BE2C (cell line): Measurements from ENCODE around the gene ASS1.

Source experiments
- DNase-seq: peaks from one replicate; pipeline ENCODE4 v3.0.0-alpha.2; 2020
- H3K27me3 ChIP-seq: fragments of 250-450 bp; sonication (Bioruptor Pico); 2 replicates; pipeline ENCODE4 v1.5.1; 2020; ENCODE audit warnings: mild to moderate bottlenecking
- H3K36me3 ChIP-seq: fragments of 250-450 bp; sonication (Bioruptor Pico); 2 replicates; pipeline ENCODE4 v1.5.1; 2020; ENCODE audit warnings: mild to moderate bottlenecking
- H3K4me1 ChIP-seq: fragments of 250-450 bp; sonication (Bioruptor Pico); 2 replicates; pipeline ENCODE4 v1.5.1; 2020
- H3K4me3 ChIP-seq: 2 replicates; pipeline ENCODE4 v1.5.1; 2011; ENCODE audit warnings: low read depth, low read length
- H3K9me3 ChIP-seq: fragments of 250-450 bp; sonication (Bioruptor Pico); 2 replicates; pipeline ENCODE4 v1.5.1; 2020
- CTCF ChIP-seq: IDR thresholded peaks from 2 replicates; pipeline ENCODE4 v1.5.1; 2012; ENCODE audit warnings: mild to moderate bottlenecking, low read depth, low read length

The ASS1 gene

GRCh38 chr9:130549093-130549735, 104.5 kb downstream of the ASS1 start:
- no peaks in the 10 kb centered on the region for H3K4me1 ChIP-seq
- H3K27me3 ChIP-seq, result no peaks in the 10 kb centered on the region
- no peak for TF ChIP-seq CTCF
- DNase-seq, result no peak
- no peaks in the 10 kb centered on the region; the same call in 1 of the 2 replicates for H3K9me3 ChIP-seq
- H3K4me3 ChIP-seq, result no peak overlapping the region
- H3K36me3 ChIP-seq, result no peaks in the 10 kb centered on the region
